ENCODE results near the gene ASCC3.
"Not testable (repeated sequence)": the region's sequence is repeated elsewhere in the genome, so short reads cannot be mapped to it uniquely, and the experiment has no call there.

Gene ASCC3

DNA sequence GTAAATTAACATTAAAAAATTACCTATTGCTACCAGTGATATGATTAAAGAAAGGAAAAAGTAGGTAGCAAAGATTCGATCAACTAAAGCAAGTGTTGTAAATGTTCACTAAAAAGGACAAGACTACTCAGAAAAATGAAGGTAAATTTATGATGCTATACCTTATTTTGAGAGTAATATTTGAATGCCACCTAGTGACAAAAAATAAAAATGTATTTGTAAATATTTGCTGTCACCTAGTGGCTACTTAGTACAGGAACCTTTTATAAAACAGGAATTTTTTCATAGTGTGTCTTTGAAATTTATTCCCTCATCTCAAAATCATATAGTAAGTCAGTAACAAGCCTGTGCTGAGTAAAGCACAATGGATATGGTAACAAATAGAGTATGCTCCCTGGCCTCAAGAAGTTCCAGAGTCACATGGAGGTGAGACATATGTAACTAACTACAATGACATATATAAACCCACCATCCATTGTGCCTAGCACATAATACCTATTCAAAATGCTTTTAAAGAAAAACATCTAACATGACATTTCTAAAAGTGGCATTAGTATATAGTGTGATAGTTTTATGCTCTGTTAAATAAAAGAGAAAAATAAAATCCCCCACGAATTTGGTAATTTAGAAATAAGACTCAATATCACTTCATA, 223.3 kb downstream of the ASCC3 start:
- DNase-seq: no peak

DNA sequence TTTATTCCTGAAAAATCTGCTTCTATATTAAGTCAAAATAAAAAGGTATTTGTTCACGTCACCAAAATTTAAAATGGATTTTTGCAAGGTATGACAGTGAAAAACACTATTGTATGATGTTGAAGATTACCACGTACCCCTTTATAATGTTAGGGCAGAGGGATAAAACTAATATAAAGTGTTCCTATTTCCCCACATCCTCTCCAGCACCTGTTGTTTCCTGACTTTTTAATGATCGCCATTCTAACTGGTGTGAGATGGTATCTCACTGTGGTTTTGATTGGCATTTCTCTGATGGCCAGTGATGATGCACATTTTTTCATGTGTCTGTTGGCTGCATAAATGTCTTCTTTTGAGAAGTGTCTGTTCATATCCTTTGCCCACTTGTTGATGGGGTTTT, 240.0 kb downstream of the ASCC3 start:
- not testable (repeated sequence) for DNase-seq

DNA sequence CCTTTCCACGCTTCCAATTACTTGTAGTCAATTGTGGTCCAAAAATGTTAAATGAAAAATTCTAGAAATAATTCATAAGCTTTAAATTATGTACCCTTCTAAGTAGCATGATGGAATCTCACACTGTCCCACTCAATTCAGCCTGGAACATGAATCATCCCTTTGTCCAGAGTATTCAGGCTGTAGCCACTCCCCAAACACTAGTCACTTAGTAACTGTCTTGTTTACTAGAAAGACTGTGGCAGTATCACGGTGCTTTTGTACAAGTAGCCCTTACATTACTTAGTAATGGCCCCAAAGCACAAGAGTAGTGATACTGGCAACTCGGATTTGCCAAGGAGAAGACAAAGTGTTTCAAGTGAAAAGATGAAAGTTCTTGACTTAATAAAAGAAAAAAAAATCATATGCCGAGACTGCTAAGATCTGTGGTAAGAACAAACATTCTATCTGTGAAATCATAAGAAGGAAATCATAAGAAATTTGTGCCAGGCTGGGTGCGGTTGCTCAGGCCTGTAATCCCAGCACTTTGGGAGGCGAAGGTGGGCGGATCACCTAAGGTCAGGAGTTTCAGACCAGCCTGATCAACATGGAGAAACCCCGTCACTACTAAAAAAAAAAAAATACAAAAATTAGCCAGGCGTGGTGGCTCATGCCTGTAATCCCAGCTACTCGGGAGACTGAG, 247.9 kb downstream of the ASCC3 start:
- no peak for DNase-seq

DNA sequence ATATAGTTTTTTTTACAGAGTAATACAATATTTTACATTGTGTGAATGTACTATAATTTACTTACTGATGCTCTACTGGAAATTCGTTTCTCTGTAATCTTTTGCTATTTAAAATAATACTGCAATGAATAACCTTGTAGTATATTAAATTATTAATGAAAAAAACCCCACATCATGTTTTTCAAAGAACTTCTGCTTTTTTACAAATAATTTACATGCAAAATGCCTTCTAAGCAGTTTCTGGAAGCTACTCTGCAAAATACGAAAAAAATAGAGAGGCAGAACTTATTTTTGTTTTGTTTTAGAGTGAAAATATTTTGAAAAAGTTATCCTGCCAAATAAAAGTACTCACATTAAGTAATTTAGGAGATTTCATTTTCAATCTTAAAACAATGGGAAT, 250.6 kb downstream of the ASCC3 start:
- no peak for DNase-seq

DNA sequence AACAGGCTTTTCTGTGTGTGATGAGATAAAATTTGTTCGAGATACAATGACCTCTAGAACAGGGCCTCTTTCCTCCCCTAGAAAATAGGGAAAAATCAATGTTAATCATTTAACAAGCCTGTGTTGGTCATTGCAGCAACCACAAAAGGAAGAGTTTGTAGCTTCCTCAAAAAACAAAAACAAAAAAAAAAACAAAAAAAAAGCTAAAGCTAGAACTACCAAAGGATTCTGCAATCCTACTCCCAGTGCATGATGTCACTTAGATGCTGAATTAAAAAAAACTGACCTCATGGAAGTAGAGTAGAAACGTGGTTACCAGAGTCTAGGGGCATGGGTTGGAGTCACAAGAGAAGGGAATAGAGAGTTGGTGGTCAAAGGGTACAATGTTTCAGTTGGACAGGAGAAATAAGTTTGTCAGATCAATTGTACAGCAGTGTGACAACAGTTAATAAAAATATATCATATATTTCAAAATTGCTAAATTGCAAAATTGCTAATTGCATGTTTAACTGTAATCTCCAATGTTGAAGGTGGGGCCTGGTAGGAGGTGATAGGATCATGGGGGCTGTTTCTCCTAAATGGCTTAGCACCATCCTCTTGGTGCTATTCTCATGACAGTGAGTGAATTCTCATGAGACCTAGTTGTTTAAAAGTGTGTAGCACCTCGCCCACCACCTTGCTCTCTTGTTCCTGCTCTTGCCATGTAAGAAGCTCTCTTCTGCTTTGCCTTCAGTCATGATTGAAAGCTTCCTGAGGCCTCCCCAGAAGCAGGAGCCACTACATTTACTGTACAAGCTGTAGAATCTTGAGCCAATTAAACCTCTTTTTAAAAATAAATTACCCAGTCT, 253.0 kb downstream of the ASCC3 start:
- DNase-seq: no peak

DNA sequence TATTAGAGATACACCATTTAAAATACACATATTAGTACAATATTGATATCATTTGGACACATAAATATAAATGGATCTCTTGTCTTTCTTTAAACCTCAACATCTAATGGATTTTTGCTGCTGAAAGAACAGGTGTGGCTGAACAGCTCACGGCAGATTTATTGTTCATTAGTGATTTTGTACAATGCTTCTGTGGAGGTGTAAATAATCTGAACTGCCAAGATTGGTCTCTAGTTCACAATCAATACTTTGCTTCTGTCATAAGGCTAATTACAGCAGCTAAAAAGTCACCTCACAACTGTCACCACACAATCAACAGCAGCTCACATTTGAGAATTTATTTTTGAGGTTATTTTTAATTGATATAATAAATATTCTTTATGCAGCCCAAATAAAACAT, 254.4 kb downstream of the ASCC3 start:
- no peak for DNase-seq

DNA sequence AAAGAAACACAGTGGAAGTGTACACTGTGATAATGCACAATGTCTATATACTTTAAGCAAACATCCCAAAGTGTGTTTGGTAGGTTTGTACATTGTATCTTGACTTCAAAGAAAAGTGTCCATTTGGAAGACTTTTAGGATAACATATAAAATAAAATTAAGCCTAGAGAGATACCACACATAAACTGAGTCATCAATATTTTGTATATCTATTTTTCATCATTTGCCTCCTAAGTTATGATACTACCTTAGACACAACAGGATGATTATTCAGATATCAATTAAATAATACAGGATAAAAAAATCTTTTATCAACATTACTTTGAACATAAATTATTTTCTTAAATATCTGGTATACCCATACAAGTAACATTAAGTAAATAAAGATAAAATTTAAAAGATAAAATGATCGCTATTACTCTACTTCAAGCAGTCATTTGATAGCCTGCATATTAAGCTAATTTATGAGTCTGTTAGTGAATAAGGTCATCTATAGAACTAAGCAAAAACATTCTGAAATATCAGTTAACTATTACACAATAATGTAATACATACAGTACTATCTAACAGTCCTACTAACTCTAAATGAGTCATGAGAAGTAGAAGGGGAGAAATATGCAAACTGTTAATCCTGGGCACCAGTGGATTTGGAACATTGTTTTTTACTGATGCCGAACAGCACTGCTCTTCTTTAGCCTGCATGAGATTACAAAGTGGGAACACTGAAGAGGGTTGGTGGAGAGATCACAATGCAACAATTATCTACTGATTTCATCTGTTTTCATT, 258.0 kb downstream of the ASCC3 start:
- DNase-seq: no peak

DNA sequence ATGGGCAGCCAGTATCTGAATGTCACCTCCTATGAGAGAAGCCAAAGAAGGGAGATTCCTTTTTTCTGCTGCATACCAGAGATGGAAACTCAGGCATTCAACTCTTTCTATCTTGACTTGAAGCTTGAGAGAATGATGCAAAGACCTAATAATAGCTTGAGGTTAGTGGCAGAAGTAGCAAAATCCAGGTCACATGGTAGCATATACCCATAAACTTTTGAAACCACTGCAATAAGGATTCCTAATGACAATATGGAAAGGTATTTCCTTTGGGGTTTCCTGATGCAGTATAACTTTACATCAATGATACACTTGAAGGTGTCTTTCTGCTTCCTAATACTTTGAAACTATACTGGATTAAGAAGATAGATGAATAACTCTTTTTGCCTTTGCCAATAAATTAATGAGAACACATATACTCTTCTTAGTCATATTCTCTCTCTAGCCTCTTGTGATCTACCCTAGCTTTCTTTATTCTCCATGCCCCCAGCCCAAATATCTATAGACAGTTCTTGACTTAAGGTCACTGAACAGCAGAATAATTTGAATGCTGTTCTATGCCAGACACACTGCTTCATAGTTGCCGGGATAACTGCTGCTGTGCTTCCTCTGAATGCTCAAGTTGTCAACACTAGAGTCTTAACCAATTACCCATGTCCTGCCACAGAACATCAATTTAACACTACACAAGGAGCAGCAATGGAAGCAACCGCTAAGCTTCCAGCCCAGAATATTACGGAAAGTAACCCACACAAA, 260.9 kb downstream of the ASCC3 start:
- DNase-seq: no peak

DNA sequence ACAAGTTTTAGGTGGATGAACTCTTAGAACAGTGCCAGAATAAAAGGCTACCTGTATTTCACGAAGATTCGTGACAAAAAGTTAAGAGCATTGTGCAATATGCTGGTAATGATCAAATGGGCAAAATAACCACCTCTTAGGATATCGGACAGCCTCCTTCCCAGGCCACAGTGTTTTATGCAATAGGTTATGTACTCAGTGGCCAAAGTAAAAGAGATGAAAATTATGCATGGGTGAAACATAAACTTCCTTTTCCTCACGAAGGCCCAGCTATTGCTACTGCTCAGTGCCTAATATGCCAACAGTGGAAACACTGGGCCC, 262.8 kb downstream of the ASCC3 start:
- no peak for DNase-seq

DNA sequence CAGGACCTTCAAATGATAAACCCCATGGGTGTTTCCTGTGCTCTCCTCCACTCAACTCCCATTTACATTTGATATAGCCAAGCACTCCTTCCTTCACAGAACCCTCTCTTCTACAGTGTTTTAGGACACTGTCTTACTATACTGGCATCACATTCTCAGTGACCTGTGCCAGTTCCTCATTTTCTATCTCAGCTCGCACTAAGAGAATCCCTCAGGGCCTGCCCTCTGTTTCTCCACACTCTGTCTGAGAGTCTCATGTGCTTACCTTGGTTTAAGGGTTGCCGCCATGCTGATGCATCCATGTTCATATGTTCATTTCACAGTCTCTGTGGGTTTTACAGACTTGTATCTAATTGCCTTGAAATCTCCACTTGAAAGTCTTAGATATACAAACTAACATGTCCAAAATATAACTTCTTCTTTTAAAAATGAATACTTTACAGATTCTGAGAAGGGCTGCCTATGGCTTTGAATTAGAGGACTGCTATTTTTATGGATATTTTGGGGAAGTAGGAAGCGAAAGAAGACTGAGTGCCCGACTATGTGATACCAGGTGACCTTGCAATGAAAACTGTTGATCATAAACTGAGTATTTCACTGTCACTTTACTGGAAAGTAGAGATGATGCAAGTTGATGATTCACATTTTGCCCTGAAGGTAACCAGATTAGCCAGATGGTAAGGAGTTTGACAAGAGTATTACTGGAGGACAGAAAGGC, 263.3 kb downstream of the ASCC3 start:
- no peak for DNase-seq

DNA sequence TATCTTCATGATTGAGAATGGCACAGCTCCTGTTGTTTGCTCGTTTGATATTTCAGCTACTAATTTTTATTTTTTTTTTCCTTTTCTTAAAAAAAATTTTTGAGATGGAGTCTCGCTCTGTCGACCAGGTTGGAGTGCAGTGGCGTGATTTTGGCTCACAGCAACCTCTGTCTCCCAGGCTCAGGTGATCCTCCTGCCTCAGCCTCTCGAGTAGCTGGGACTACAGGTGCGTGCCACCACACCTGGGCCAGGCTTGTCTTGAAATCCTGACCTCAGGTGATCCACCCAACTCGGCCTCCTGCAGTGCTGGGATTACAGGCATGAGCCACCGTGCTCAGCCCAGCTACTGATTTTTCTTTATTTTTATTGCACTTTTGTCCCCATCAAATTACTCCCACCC, 266.2 kb downstream of the ASCC3 start:
- no peak for DNase-seq

DNA sequence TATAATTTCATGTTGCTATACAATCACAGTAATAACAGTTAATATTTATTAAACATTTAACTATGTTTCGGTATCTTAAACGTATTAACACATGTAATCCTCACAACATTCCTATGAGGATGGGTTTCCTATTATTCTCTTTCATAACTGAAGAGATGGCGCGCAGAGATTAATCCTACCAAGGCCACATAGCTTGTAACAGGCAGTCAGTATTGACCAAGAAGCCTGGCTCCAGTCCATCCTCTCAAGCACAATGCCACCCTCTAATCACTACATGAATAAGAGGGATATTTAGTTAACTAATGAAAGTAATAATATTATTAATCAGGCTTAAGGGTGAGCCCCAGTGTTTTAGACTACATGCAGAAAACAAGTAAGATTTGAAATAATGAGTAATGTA, 266.7 kb downstream of the ASCC3 start:
- DNase-seq: no peak

DNA sequence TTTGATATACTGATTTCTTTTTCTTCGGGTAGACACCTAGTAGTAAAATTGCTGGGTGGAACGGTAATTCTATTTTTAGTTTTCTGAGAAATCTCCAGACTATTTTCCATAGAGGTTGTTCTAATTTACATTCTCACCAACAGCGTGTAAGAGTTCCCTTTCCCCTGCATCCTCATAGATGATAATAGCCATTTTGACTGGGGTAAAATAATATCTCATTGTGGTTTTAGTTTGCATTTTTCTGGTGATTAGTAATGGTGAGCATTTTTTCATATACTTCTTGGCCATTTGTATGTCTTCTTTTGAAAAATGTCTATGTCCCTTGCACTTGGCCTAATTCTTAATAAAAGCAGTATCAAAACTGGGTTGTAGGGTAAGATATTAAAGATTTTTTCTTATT, 267.5 kb downstream of the ASCC3 start:
- DNase-seq: no peak

DNA sequence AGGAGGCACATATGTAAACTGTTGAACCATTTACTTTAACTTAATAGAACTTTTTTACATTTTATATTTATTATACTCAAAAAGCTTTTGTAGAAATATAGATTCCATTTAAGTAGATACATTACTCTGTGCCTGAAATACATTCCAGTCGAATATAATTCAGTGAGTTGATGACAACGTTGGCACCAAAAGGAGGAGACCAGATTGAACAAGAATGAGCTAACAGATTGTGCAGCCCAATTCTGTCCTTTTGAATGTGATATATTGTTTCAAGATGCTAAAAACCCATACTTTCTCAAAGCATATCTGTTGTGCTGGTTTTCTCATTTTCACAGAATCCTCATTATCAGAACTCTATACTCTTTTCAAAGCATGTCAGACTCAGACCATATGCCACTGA, 269.0 kb downstream of the ASCC3 start:
- no peak for DNase-seq

DNA sequence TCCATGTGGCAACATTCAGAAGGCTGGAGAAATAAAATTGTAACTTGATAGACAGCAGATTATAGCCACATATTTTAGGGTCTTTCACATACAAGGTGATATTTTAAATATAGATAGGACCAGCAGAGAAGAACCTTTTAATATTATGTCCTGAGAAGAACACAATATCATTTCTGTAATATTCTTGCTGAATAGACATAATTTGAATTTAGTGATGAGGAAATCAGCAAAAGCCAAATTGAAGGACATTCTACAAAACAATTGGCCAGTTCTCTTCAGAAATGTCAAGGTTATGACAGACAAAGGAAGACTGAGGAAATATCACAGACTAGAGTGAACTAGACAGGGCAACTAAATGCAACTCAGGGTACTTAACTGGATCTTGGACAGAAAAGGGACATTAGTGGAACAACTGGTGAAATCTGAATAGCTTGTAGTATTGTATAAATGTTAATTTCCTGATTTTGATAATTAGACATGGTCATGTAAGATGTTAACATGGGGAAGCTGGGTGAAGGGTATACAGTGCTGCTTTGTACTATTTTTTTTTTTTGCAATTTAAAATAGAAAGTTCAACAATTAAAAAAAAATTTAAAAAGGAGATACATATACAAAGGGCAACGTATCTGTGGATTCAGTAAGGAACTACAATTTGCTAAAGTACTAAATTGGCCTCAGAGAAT, 281.9 kb downstream of the ASCC3 start:
- DNase-seq: no peak

DNA sequence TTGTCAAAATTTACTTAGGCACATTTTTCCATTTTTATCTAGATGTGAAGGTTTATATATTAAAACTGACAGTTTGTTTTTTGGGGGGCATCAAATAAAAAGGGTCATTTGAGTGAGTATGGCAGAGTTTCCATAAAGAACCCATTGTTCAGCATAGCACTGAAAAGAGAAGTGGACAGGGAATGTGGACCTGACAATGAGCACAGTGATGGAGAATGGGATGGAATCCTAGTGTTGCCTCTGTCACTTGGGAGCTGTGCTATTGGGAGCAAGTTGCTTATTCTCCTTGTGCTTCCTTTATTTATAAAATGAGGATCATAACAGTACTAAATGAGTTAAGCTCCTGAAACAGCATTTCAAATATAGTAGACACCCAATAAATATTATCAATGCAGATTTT, 285.7 kb downstream of the ASCC3 start:
- DNase-seq: no peak

DNA sequence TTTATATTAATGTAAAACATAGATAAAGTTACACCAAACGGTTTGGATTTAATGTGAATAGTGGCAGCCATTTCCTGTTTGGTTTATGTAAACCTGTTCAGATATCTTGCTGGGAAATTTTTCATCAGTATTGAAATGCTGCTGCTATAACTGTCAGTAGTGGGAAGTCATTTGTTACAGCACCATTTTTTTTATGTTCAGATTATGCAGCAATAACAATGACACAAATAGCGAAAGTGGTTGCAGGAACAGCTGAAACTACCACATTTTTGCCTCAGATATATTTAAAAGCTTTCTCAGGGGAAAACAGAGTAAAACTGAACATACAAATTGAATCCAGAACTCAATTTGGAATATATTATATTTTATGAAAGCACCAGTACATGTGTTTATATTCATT, 287.6 kb downstream of the ASCC3 start:
- no peak for DNase-seq

DNA sequence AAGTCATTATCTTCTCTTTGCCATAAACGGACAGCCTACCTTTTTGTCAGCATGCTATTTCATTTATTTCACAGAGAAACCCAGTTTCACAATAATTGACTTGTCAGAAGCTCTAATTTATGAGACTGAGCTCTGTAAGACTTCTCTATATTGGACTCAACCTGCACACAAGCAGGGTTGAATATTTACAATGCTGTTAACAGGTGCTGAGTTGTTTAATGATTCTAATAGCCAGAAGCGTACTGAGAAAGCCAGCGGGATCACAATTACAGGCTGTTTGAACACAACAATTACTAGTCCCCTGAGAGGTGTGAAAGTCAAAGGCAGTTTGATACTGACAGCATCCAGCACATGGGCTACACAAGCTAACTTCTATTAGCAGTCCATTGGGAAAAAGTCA, 288.2 kb downstream of the ASCC3 start:
- DNase-seq: no peak

DNA sequence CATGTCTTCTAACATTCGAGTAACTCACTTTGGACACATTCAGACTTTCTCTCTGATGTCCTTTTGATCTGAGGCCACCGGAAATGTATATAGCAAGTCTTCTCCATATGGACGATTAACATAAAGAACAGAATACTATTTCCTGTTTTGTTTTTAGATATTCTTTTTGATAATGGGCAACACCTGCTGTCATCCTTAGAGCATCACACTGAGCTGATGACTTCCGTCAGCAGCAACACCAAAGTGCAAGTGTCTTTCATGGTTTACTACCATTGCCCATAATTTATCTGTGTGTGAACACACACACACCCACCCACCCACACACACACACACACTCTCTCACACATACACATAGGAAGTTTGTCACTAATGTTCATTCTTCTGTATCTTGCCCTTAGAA, 303.7 kb downstream of the ASCC3 start:
- DNase-seq: no peak

DNA sequence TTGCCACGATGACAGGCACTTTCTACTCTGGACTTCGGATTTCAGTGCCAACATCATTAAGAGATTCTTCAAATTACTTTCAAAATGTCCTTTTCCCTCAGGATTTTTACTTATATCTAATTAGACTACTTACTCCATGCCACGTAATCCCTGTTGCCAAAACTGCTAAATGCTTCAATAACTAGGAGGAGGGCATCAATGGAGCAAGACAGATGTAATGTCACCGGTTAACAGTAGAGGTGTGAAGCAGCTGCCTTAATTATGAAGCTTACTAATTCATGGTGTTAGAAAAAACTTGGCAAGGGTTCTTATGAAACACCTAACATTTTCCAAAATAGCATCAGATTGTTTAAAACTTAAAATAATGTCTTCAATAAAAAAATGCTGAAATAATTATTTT, 305.2 kb downstream of the ASCC3 start:
- no peak for DNase-seq

DNA sequence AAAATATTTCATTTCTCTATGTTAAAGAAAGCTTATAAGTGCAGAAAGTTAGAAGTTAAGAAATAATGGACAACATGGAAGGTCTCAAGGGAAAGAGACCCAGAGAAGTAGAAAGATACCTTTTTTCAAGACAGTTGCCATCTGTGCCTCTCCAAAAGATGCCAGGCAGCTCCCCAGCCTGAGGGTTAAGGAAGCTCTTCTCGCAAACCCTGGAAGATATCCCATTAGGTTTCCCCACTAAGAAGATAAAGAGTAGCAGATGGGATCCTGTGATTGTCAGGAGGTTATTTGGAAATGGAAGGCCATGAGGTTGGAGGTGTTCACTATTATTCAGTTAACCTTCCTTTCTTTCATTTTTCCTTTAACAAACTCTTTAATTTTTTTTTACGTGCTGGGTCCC, 306.3 kb downstream of the ASCC3 start:
- DNase-seq: no peak

All from activated effector memory CD4-positive, alpha-beta T cell treated with Interleukin-2 at 50 U/mL for 16 hours (primary cell).